ENCODE data around the gene COTL1.

GRCh38 chr16:84630009-84630408, 12.1 kb upstream of the COTL1 start:
- no peak for TF ChIP-seq TAF1 (conservative IDR thresholded peaks at IDR 0.05)
- no peak for TF ChIP-seq FOXA1 (IDR thresholded peaks at IDR 0.05)
- TF ChIP-seq SP1 (IDR thresholded peaks at IDR 0.05) = no peak

All from liver (tissue), 2 donors.